Activated CD8-positive, alpha-beta memory T cell treated with anti-CD3 and anti-CD28 coated beads, Interleukin-2, amount 50 U/mL, for 1 hour (primary cell): ENCODE results near the gene IL6ST.
A peak's percentile ranks its signal among the peaks of the same experiment; 100 is the strongest.
"Not testable (repeated sequence)": the region's sequence is repeated elsewhere in the genome, so short reads cannot be mapped to it uniquely, and the experiment has no call there.

Experiments
- DNase-seq: peaks from one replicate; pipeline ENCODE4 v3.0.0-alpha.2; 2020; ENCODE audit errors: extremely low read depth

IL6ST gene

DNA sequence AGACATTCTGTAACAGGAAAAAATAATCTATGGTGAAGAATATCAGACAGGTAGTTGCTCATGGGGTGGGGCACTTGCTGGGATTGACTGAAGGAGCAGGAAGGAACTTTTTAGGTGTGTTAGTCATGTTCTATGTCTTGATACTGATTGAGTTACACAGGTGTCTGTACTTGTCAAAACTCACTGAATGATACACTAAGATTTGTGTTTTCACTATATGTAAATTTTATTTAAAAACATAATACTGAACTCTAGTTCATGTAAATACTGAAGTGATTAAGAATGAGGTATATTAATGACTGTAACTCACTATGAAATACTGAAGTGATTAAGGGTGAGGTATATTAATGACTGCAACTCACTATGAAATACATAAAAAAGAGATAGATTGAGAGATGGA, 28.5 kb downstream of the IL6ST start:
- DNase-seq: no peak

DNA sequence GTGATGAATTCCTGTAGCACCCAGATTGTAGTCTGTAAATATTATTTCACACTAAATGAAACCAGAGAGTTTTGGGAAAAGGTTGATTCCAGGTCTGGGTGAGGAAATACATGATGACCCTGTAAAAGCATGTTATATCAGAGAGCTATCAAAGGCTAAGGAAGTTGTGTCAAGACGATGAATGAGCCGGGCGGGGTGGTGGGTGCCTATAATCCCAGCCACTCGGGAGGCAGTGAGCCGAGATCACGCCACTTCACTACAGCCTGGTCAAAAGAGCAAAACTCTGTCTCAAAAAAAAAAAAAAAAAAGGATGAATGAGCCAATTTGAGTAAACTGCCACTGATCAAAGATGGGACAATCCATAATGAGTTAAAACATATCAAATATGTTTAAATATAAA, 29.2 kb downstream of the IL6ST start:
- DNase-seq: no peak

DNA sequence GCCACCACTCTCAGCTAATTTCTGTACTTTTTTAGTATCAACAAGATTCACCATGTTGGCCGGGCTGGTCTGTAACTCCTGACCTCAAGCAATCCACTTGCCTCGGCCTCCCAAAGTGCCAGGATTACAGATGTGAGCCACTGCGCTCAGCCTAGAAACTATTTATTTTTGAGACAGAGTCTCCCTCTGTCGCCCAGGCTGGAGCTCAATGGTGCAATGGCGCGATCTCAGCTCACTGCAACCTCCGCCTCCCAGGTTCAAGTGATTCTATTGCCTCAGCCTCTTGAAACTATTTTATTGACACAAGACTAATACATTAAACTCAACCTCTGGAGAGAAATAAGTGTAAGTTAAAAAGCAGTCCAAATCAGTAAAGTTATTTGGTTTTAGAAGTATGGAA, 34.0 kb downstream of the IL6ST start:
- no peak for DNase-seq

DNA sequence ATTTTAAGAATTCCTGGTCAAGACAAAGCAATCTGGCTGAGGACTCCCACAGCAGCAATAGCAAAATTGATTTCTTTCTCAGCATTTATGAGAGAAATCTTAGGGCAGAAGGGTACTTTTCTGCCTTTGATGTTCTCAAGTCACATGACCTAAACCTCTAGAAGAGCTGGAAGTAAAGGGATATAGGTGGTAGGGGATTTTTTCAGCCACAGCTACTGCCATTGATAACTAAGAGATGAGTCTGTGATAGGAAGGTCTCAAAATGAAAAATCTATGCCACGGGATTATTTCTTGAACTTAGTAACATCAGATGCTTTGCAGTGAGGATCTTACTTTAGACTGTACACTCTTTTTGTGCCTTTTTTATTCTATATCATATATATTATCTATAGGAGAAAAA, 35.6 kb downstream of the IL6ST start:
- DNase-seq: no peak

DNA sequence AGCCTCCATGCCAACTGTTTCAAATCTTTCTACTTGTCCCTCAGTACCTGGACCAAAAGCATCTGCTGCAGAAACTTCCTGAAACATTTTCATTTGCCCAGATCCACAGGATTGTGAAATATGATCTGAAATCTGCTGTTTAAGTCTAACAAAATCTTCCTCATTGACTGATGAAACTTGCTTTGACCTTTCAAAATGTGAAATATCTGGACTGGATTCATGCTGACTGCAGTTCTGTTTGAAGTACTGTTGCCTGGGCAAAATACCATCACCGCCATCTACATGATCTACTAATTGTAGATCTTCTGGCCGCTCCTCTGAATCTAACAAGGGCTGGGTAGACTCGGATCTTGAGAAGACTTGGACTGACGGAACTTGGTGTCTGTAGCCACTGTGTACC, 53.6 kb downstream of the IL6ST start:
- not testable (repeated sequence) for DNase-seq

DNA sequence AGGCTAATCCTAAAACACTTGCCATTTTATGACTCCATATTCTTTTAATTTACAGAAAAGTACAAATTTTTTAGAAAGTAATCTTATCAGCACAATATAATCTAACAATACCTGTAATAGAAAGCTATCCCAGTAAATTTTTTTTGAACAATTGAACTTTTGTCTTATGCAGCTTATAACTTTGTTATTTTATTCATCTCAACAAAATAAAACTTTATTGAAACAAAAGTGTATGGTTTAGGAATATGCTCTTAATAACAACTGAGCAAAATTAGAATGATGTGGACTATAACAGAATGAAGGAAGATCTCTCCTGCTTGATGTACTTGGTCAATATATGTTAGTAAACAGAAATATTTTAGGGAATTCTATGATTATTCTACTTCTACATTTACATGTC, 57.2 kb downstream of the IL6ST start:
- not testable (repeated sequence) for DNase-seq

DNA sequence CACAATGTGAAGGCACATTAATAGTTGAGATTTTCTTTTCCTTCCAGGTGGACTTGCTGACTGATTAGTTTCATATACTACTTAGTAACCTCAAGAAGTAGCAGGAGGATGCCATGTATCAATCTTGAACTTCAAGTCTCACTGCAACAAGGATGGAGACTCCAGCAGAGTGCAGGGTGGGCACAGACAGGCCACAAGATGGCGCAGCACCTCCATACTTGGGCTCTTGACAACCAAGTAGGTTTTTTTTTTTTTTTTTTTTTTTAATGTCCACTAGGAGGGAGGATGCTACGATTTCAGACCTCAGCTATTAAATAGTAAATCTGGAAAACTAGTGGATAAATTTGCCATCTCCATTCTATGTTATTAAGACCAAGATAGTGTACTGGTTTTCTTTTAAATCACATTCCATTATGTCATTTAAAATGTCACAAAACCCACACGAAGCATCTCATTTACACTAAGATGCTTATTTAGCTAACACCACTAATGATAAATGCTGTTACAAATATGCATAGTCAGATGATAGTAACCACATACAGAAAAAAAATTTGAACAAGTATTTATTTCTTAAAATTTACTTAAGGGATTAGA, 58.6 kb downstream of the IL6ST start:
- peak; percentile 45 for DNase-seq

DNA sequence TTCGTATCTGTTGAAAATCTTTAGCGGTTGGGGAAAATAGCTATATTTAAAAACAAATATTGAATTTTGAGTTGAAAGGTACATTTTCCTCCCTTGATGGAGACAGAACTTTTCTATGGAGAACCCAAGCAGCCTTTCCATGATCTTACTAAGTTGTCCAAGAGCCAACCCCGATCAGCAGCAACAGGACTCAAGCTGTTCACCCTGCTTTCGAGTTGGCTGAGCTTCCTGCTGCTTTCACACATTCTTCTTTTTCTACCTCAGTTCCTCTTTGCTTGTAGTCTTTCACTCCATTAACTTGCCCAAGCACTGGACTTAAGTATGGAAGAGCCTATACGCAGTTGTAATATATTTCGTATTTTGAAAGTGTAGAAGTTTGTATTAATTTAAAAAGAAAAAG, 59.4 kb downstream of the IL6ST start:
- no peak for DNase-seq

DNA sequence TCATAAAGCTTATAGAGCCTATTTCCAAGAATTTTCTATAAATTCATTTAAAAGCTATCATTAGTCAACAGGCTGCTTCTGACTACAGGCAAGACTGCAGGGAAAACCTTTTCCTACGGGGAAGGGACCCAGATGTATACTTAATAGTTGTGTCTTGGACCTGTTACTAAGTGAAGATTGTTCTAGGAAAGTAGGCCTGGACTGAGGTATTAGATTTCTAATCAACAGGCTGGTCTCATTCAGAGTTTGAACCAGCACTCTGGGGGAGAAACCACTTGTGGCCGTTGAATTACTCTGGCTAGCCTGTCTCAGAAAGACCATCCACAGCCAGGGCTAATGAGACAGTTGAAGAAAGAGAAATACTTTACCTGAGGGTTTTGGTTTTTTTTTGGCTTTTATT, 60.0 kb downstream of the IL6ST start:
- DNase-seq: no peak

DNA sequence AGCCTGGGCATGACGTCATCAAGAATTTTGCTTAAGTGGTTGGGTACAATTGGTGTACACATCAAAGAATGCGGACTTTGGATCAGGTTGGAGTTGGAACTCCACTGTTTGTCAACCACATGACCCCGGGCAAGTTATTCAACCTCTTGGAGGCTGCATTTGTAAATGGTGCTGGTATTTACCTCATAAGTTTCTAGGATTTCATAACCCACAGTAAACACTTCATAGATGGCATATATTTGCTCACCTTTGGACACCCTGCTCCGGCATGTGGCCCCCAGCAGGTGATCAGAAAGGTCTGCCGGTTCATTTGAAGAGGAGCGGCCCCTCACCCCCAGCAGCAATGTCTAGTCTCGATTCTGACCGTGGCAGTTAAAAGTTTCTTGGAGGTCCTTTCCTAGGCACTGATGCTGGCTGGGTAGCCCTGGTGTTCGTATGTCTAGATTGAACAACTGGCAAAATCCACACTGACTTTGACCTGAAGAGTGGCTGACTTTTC, 60.6 kb downstream of the IL6ST start:
- DNase-seq: no peak

DNA sequence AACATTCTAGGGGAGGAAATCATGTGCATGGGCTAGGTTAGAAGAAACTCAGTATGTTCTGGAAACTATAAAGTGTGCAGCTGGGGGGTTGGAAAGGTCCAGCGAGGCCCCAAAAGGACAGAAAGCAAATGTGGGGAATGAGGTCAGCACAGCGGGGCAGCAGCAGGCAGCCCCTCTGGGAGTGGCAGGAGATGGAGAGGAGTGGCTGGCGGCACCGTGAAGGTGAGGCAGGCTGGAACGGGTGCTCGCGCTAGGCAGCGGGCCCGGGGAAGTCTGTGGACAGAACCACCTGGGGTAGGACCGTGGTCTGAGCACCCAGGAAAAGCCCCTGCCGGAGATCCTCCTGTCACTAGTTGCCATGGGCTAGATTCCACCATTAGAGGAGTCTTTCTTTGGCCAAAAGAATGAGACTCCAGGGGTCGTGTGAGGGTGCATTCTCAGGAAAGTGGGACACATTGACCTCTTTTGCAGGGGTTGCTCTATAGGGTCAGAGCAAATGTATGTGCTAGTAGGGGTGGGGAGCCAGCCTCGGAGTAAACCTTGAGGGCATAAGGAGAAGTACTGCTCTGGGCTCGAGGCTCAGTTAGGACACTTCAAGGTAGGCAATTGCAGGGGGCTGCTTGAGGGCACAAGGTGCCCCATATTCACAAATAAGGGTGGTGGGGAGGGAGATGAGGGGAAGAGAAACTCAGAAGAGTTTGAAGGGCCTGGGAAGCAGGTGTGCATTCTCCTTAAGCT, 61.2 kb downstream of the IL6ST start:
- no peak for DNase-seq

DNA sequence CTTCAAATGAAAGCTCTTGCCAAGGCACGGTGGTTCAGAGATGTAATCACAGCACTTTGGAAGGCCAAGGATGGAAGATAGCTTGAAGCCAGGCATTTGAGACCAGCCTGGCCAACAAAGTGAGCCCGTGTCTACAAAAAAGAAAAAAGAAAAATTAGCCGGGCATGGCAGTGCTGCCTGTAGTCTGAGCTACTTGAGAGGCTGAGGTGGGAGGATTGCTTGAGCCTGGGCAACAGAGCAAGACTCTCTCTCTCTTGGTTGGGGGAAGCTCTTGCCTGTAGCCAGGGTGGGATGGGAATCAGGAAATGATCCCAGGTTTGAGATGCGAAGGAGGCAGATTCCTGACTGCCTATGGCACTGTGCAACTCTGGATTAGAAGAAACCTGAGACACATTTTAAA, 62.1 kb downstream of the IL6ST start:
- DNase-seq: no peak

DNA sequence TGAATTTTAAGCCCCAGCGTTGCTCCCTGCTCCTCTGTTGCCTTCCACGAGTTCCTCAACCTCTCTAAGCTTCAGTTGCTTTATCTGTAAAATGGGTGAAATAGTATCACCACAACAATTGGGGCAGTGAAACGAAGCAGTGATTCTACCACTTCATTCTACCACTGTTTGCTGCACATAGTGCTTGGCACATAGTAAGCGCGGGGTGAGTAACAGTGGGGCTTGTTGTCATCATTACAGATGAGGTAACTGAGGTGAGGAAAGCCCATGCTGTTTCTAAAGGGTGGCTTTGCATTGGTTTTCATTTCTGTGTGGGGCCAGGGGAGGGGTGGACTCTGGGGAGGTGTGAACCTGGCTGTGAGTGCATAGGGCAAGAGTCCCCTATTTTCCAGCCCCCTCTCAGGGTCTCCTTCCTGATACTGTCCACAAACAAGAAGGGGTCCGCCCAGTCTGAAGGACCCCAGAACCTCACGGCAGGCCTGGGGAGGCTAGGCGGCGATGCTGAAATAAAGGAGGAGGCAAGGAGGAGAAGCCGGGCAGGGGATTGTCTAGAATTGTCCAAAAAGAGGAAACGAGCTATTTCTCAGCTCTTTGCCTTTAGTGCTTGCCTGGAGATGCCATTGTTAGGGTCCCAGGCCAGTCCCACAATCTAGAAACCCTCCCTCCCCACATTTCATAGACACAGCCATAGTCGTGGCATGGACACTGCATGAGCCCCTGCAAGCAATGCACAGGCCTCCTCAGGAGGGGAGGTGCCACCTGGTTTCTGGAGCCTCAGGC, 65.6 kb downstream of the IL6ST start:
- DNase-seq: no peak

DNA sequence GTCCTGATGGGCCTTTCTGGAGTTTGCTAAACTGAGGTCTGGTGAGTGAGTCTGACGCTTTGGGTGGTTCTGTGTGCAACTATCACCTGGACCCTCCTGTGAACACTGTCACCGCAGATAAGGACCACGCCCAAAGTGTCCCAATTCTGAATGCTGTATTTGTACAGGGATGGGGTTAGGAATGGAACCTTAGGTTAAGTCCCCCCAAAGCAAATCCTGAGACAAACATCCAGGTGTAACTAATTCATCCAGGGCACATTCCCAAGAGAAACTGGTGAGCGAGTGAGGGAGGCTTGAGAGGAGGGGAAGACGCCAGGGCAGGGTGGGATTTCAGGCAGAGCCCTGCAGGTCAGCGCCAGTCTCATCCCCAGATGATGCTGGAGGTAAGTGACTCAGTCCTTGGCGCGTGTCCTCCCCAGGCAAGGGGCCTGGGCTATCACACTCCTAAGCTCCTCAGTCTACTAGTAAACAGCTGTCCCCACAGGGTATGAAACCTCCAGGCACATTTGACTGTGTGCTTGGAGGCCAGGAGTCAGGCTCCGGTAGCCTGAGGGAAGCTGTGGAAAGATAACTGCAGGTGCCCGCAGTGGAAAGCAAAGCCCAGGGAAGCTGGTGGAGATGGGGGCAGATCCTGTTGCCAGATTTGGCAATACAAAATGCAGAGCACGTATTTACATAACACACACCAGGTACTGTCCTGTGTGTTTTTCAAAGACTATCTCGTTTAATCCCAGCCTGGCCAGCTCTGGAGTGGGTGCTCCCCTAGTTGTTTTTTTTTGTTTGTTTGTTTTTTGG, 66.7 kb downstream of the IL6ST start:
- no peak for DNase-seq

DNA sequence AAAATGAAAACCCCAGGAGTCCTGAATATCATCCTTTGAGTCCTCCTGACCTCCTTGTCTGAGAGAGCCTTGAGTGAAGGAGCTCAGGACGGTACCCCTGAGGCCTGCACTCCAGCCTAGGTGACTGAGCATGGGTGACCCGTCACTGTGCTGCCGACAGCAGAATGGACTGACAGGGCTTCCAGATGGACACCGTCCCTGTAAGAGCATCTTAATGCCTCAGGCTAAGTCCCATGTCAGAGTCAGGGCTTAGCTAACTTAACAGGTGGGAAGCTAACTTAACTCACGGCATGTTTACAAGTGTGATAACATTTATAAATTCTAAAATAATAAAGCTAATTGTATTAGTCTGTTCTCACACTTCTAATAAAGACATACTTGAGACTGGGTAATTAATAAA, 68.3 kb downstream of the IL6ST start:
- DNase-seq: no peak

DNA sequence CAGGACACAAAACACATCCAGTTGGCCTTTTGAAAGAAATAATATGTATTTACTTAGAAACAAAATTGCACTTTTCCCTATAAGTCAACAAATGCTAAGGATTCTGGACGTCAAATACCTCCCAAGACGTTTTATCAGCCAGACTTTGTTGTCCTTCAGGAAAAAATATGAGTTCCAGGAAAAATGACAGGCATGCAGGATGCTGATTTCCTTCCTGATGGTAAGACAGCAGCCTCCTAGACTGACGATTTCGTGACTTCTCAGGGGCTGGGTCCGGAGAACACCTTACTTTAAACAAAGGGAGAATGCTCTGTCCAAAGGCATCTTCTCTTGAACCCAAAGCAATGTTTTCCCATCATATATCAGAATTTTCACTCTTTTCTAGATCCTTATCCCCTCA, 69.1 kb downstream of the IL6ST start:
- DNase-seq: no peak

DNA sequence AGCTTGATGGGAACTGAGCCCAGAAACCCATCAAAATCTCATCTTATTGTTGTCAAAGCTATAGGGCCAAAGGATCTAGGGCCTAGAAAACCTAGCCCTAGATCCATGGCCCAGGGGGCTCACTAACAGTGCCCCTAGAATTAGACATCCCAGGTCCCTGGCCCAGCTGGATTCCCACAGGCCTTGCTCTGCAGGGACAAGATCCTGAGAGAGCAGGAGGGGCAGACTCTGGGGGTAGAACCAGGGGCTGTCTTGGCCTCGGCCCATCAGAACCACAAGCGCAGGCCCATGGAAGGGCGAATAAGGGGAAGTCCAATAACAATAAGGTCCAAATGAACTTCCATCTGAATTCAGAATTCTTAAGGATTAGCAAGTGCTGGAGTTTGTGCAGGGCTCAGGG, 69.6 kb downstream of the IL6ST start:
- no peak for DNase-seq

DNA sequence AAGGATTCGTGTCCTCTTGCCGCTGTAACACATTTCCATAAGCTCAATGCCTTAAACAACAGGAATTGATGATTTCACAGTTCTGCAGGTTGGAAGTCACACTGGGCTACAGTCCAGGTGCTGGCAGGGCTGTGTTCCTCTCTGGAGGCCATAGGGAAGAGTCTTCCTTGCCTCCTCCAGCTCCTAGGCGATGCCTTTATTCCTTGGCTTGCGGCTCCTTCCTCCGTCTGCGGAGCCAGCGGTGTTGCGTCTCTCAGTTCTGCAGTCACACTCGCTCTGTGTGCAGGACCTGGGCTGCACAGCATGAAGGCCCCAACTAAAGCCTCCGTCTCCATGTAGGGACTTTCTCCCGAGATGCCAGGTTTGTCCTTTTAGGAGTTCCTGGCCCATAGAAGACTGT, 70.0 kb downstream of the IL6ST start:
- DNase-seq: no peak

DNA sequence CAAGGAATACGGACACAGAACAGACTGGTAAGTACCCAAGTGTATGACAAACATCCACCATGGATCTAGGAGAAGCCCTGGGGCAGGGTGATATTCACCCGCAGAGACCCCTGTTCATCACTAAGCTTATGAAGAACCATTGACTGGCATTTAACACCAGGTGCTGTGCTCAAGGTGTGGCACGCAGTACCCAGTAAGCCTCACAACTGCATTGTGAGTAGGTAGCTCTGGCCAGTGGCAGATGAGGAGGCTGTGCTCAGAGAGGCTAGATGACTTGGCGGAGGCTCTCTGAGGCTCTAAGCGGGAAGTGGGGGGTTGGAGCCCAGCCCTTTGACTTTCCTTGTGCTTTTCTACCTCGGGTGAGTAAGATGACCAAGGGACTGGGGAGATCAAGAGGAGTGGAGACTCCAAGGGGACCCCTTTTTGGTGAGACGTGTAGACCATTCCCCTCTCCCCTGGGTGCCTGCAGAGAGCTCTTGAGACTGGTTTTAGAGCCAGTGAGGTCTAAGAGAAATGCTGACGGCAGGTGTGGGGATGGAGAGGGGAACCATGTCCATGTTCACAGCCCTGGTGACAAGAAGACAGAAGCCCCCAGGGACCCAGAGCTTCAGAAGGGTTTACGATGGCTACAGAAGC, 70.8 kb downstream of the IL6ST start:
- no peak for DNase-seq

DNA sequence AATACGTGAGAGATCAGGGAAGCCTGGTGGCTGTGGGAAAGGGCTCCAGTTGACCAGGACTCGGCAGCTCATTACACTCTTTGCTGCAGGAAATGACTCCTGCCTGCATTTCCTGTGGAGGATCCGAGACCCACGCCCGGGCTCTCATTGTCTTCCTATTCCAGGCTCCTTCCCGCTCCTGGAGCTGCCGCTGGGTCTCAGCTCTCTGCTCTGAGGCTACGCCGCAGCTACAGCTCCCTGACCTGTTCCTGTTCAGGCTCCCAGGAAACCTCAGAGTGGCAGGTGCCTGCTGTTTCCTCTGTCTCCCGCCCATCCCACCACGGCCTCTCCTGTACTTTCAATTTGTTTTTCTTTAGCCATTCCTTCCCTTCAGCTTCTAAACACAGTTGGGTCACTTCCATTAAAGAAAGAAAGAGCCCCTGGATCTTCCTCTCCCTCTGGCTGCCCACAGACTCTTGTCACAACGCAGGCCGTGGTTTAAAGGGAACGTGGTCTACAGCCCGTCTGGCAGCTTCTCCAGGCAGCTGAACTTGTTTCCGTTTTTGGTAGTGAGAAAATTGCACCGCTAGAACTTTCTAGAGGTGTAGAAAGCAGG, 71.5 kb downstream of the IL6ST start:
- no peak for DNase-seq

DNA sequence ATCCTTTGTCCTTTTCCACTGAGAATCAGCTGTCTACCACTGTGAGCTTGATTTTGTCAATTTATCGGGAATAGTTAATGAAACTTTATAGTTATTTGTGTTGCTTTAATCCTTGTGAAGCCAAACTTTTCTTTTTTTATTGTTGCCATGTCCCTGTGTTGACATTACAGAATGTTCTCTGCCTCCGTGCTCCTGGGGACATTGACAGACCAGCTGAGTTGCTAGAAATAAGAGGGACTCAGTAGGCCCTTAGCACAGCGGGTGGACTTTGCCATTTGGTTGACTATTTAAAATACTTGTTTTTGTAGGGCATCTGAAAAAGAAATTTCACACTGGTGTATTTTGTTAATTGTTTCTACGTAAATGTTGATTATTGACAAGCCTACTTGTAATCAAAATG, 73.1 kb downstream of the IL6ST start:
- DNase-seq: no peak
